Mononuclear cell (primary cell): ENCODE results near the gene CDS1. TPM values are rescaled to one million over a fixed set of nuclear protein-coding genes. Genes with fewer than 3 reads are reported as not detected.

ENCODE experiments used
- H3K27me3 ChIP-seq: 2 replicates; pipeline ENCODE4 v1.6.0; 2011; ENCODE audit warnings: low read length, control low read depth; ENCODE audit not compliant: insufficient read depth
- H3K4me1 ChIP-seq: 2 replicates; pipeline ENCODE4 v1.5.1; 2011; ENCODE audit warnings: mild to moderate bottlenecking, low read length, control low read depth; ENCODE audit not compliant: insufficient read depth
- H3K4me3 ChIP-seq: 2 replicates; pipeline ENCODE4 v1.5.1; 2011; ENCODE audit warnings: mild to moderate bottlenecking, low read length, moderate library complexity
- H3K9me3 ChIP-seq: 2 replicates; pipeline ENCODE4 v1.5.1; 2011; ENCODE audit warnings: low read depth, mild to moderate bottlenecking, control low read depth, low read length
- total RNA-seq: library from RNA; depleted of rRNA; stranded (reverse); fragments of >200 nt; gene quantifications from one replicate; pipeline ENCODE4 v1.2.3, GENCODE V29; 2012

The CDS1 gene
- total RNA-seq, 1 donor, result 0.42 TPM

GRCh38 chr4:84582302-84582987 is 482 bp upstream of the CDS1 start:
- peaks cover 16% of the 10 kb centered on the region for H3K4me1 ChIP-seq
- H3K27me3 ChIP-seq, result peaks cover 56% of the 10 kb centered on the region
- H3K9me3 ChIP-seq, result no peaks in the 10 kb centered on the region
- H3K4me3 ChIP-seq, result peak overlapping the region; percentile 39

- no peaks in the 10 kb centered on the region for H3K9me3 ChIP-seq
- peaks cover 54% of the 10 kb centered on the region for H3K27me3 ChIP-seq
- H3K4me1 ChIP-seq, result peaks cover 16% of the 10 kb centered on the region
- H3K4me3 ChIP-seq, result peak overlapping the region; percentile 39
These were observed 1.0 kb downstream of the CDS1 start for GRCh38 chr4:84583876-84584380.

DNA sequence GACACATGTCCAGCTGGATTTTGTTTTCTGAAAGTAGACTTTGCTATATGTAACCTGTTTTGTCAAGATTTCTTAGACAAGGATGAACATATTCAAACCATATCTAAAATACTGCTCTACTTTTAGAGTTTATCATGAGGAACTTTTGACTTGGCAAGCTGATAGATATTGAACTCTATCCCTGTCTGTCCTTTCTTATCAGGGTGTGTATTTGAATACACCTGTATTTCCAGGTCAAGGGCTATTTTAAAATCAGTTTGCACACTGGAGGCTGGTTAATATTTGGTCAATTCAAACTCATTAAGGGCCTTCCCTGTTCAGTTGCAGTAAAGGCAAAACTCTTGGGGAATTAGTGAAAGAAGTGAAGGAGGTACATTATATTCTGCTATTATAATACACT is 2.3 kb downstream of the CDS1 start:
- H3K4me3 ChIP-seq, result no peak overlapping the region
- peaks cover 16% of the 10 kb centered on the region for H3K4me1 ChIP-seq
- peaks cover 44% of the 10 kb centered on the region for H3K27me3 ChIP-seq
- no peaks in the 10 kb centered on the region for H3K9me3 ChIP-seq

- H3K4me1 ChIP-seq, result no peaks in the 10 kb centered on the region
- H3K27me3 ChIP-seq, result peaks cover 19% of the 10 kb centered on the region
- no peak overlapping the region for H3K4me3 ChIP-seq
- no peaks in the 10 kb centered on the region for H3K9me3 ChIP-seq
These were observed 11.8 kb downstream of the CDS1 start for GRCh38 chr4:84594724-84595123.

DNA sequence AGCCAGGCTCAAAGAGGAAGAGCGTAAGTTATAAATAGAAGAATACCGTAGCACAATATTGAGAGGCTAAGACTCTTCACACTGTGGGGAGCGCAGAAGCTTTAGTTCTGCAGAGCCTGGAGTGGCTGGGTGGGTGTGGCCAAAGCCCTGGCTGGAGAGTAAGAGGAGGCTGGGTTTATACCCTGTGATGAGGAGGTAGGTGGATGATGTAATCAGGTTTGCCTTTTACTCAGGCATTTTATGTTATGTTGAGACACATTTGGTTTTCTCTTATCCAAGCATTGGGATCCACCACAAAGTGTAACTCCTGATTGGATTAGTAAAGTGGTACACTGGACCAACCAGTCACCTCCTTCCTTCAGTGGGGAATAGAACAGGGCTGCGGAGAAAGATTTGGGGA is 13.9 kb downstream of the CDS1 start:
- H3K4me3 ChIP-seq, result no peak overlapping the region
- no peaks in the 10 kb centered on the region for H3K4me1 ChIP-seq
- no peaks in the 10 kb centered on the region for H3K9me3 ChIP-seq
- H3K27me3 ChIP-seq, result peaks cover 16% of the 10 kb centered on the region

DNA sequence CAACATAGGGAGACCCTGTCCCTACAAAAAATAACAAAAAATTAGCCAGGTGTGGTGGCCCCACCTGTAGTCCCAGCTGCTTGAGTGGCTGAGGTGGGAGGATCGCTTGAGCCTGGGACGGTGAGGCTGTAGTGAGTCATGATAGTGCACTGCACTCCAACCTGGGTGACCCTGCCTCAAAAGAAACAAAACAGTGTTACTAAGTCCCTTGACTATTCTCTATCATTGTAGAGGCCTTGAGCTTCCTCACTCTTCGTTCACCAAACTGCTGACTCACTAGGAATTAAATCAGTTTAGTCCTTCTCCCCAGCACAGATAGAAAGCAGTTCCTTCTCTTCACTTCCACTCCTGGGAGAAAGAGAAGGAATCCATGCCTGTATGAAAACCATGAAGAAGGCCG is 14.5 kb downstream of the CDS1 start:
- Histone ChIP-seq H3K27me3 (peaks cover 16% of the 10 kb centered on the region), H3K4me3 (no peak overlapping the region), H3K4me1 (no peaks in the 10 kb centered on the region), H3K9me3 (no peaks in the 10 kb centered on the region)

DNA sequence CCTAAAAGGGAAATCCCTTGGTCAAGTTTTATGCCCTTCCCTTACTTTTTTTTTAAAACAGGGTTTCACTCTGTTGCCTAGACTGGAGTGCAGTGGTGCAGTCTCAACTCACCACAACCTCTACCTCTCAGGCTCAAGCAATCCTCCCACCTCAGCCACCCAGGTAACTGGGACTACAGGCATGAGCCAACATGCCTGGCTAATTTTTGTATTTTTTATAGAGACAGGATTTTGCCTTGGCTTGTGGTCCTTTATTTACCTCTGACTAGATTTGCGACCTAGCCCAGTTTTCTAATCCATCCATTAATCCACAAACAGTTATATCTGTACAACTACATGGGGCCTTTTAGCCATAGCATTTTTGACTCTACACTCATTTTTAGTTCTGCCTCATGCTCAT is 23.7 kb downstream of the CDS1 start:
- Histone ChIP-seq H3K27me3 (no peaks in the 10 kb centered on the region), H3K9me3 (no peaks in the 10 kb centered on the region), H3K4me3 (no peak overlapping the region), H3K4me1 (peaks cover 2% of the 10 kb centered on the region)

GRCh38 chr4:84611531-84611930 is 28.6 kb downstream of the CDS1 start:
- Histone ChIP-seq H3K4me1 (peaks cover 4% of the 10 kb centered on the region), H3K27me3 (no peaks in the 10 kb centered on the region), H3K9me3 (no peaks in the 10 kb centered on the region), H3K4me3 (no peak overlapping the region)

DNA sequence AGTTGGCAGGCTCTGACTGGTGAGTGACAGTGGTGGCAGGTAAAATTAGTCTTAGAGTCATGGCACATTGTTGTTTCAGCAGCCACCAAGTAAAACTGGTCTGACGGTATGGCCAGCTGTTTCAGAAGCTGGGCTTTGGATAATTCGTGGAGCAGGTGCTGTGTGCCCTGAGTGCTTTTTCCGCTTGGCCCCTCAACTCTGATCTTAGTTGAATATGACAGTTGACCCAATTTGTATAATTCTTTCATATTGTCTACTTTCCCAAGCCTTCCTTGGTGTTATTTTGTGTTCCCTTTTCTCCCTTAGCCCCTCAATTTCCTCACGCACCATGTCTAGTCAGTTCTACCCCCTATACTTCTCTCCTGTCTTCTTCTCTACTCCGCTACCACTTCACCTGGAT is 32.0 kb downstream of the CDS1 start:
- Histone ChIP-seq H3K4me1 (peaks cover 4% of the 10 kb centered on the region), H3K4me3 (no peak overlapping the region), H3K9me3 (no peaks in the 10 kb centered on the region), H3K27me3 (no peaks in the 10 kb centered on the region)

- no peaks in the 10 kb centered on the region for H3K9me3 ChIP-seq
- no peak overlapping the region for H3K4me3 ChIP-seq
- peaks cover 4% of the 10 kb centered on the region for H3K4me1 ChIP-seq
- H3K27me3 ChIP-seq, result no peaks in the 10 kb centered on the region
These were observed 32.4 kb downstream of the CDS1 start for GRCh38 chr4:84615355-84615754.

DNA sequence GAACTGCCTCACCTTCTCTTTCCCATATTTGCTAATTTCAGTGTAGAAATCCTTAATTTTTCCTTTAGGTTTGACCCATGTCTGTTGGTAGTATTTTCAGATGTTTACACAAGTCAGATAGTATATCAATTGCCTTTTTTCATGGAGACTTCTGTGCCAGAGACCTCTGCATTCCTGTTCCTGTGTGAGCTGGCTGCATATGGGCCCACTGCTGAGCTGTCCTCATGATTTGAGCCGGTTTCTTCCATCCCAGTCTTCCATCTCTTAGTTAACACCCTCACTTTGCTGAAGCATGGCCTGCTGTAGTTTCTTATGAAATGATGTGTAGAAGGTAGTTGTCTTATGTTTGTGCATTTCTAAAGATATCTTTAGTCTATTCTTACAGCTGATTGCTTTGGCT is 40.0 kb downstream of the CDS1 start:
- Histone ChIP-seq H3K27me3 (no peaks in the 10 kb centered on the region), H3K4me3 (no peak overlapping the region), H3K4me1 (no peaks in the 10 kb centered on the region), H3K9me3 (no peaks in the 10 kb centered on the region)

- H3K27me3 ChIP-seq, result no peaks in the 10 kb centered on the region
- H3K4me3 ChIP-seq, result no peak overlapping the region
- H3K4me1 ChIP-seq, result no peaks in the 10 kb centered on the region
- H3K9me3 ChIP-seq, result no peaks in the 10 kb centered on the region
These were observed 40.7 kb downstream of the CDS1 start for GRCh38 chr4:84623661-84624060.

DNA sequence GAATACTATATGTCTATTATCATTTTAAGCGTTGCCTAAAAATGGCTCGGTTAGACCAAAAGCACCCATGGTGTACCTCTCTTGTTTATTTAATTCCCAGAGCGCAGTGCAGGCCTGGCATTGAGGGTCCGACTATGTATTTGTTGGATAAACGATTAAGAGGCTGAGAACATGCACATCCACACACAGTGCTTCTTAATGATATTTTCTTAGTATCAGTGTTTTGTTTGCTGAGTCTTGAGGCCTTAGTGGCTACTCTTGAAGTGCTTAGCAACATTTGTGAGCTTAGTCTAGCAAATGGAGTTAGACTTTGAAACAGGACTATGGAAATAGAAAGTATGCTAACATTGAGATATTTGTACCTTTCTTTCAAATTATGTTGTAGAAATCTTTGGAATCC is 43.7 kb downstream of the CDS1 start:
- H3K4me1 ChIP-seq, result no peaks in the 10 kb centered on the region
- H3K4me3 ChIP-seq, result no peak overlapping the region
- H3K9me3 ChIP-seq, result no peaks in the 10 kb centered on the region
- no peaks in the 10 kb centered on the region for H3K27me3 ChIP-seq

DNA sequence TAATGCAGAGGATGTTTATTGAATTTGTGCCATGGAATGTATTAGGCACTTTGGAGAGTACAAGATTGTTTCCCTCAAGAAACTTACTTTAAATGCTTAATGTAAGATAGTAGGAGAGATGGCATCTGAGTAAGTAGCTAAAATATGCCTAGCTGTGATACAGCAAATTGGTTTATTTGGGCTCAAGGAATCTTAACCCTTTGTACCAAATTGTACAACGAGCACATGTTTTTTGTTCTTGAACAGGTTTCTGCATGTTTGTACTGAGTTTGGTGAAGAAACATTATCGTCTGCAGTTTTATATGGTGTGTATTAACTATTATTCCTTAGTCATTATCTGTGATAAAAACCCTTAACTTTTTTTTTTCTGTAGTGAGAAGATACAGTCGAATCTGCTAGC is 48.6 kb downstream of the CDS1 start:
- Histone ChIP-seq H3K4me3 (no peak overlapping the region), H3K27me3 (no peaks in the 10 kb centered on the region), H3K9me3 (no peaks in the 10 kb centered on the region), H3K4me1 (no peaks in the 10 kb centered on the region)

GRCh38 chr4:84632092-84632491 is 49.2 kb downstream of the CDS1 start:
- H3K4me3 ChIP-seq, result no peak overlapping the region
- no peaks in the 10 kb centered on the region for H3K4me1 ChIP-seq
- H3K27me3 ChIP-seq, result no peaks in the 10 kb centered on the region
- no peaks in the 10 kb centered on the region for H3K9me3 ChIP-seq

- Histone ChIP-seq H3K4me3 (no peak overlapping the region), H3K27me3 (no peaks in the 10 kb centered on the region), H3K9me3 (no peaks in the 10 kb centered on the region), H3K4me1 (no peaks in the 10 kb centered on the region)
These were observed 52.0 kb downstream of the CDS1 start for GRCh38 chr4:84634961-84635360.
